ENCODE data around the gene FXYD6.

DNA sequence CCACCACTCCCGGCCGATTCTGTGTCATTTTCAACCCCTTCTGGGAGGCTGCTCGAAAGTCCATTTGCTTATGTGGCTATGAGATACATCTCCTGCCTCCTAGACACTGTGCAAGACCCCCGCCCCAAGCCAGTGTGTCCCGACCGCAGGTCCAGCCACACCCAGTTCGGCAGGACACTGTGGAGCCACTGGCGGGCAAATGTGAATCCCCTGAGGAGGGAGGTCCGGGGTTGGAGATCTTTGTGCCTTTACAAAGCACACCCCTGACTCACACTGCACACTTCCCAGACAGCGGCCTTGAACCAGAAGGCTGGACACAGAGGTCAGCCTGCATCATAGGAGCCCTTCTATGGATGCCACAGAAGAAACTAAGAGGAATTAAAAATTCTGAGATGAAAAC is 17.4 kb downstream of the FXYD6 start:
- no peak for TF ChIP-seq POLR2AphosphoS5 (IDR thresholded peaks at IDR 0.05)
- TF ChIP-seq, protein P1, sequence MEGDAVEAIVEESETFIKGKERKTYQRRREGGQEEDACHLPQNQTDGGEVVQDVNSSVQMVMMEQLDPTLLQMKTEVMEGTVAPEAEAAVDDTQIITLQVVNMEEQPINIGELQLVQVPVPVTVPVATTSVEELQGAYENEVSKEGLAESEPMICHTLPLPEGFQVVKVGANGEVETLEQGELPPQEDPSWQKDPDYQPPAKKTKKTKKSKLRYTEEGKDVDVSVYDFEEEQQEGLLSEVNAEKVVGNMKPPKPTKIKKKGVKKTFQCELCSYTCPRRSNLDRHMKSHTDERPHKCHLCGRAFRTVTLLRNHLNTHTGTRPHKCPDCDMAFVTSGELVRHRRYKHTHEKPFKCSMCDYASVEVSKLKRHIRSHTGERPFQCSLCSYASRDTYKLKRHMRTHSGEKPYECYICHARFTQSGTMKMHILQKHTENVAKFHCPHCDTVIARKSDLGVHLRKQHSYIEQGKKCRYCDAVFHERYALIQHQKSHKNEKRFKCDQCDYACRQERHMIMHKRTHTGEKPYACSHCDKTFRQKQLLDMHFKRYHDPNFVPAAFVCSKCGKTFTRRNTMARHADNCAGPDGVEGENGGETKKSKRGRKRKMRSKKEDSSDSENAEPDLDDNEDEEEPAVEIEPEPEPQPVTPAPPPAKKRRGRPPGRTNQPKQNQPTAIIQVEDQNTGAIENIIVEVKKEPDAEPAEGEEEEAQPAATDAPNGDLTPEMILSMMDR (IDR thresholded peaks at IDR 0.05), result no peak
- no peak for TF ChIP-seq EP300 (IDR thresholded peaks at IDR 0.05)

All from stomach (tissue), 4 donors.